Neural cell (in vitro differentiated cells): ENCODE results near the gene KRTAP4-6.

Experiments
- EZH2 ChIP-seq: fragments of 200-600, 300-800 bp; shearing (Covaris generic), sonication (generic); IDR thresholded peaks from 2 replicates; pipeline ENCODE4 v1.6.1; 2014; ENCODE audit warnings: antibody characterized with exemption, low read length, borderline replicate concordance, mild to moderate bottlenecking; ENCODE audit not compliant: insufficient read depth, poor library complexity, severe bottlenecking
- POLR2AphosphoS5 ChIP-seq: IDR thresholded peaks from 2 replicates; pipeline ENCODE4 v1.6.1; 2012
- REST ChIP-seq: IDR thresholded peaks from 2 replicates; pipeline ENCODE4 v1.6.1; 2012; ENCODE audit warnings: borderline replicate concordance
- TF ChIP-seq, protein P1 (sequence below): fragments of 450-650 bp; IDR thresholded peaks from 2 replicates; pipeline ENCODE4 v1.5.1; 2014; ENCODE audit warnings: antibody characterized with exemption, mild to moderate bottlenecking, moderate library complexity; ENCODE audit not compliant: poor library complexity, severe bottlenecking

DNA sequence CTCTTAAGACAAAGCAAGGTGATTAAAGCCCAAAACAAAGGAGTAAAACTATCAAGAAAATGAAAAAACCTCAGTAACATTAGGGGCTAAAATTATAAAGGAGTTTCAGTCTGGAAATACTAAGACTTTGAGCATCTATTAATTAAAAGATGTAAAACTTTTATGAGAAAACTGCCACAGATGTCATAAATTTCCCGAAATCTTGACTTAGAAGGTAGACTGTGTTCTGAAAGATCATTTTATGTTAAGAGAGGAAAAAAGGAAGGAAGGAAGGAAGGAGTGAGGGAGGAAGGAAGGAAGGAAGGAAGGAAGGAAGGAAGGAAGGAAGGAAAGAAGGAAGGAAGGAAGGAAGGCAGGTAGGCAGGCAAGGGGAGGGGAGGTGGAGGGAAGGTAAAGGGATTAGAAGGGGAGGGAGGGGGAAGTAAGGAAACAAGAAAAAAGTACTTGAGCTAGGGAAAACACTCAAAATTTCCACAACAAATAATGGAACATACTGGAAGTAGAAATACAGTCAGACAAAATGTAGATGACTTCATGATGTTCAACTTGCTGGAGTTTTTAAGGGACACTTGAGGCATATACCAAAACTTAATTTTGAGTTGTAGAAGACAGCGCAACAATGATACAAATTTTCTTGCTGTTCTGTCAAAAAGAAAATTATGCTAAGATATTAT lies 7.3 kb upstream of the KRTAP4-6 start:
- TF ChIP-seq POLR2AphosphoS5 (no peak), EZH2 (no peak), REST (no peak)
- TF ChIP-seq, protein P1, sequence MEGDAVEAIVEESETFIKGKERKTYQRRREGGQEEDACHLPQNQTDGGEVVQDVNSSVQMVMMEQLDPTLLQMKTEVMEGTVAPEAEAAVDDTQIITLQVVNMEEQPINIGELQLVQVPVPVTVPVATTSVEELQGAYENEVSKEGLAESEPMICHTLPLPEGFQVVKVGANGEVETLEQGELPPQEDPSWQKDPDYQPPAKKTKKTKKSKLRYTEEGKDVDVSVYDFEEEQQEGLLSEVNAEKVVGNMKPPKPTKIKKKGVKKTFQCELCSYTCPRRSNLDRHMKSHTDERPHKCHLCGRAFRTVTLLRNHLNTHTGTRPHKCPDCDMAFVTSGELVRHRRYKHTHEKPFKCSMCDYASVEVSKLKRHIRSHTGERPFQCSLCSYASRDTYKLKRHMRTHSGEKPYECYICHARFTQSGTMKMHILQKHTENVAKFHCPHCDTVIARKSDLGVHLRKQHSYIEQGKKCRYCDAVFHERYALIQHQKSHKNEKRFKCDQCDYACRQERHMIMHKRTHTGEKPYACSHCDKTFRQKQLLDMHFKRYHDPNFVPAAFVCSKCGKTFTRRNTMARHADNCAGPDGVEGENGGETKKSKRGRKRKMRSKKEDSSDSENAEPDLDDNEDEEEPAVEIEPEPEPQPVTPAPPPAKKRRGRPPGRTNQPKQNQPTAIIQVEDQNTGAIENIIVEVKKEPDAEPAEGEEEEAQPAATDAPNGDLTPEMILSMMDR, result no peak
